Stimulated activated CD4-positive, alpha-beta T cell treated with anti-CD3 and anti-CD28 coated beads, Interleukin-15, amount 100 ng/mL, for 1 hour (primary cell): Measurements from ENCODE around the gene GSTK1.
A peak's percentile ranks its signal among the peaks of the same experiment; 100 is the strongest.
"Not testable (repeated sequence)": the region's sequence is repeated elsewhere in the genome, so short reads cannot be mapped to it uniquely, and the experiment has no call there.

Experiments
- DNase-seq, 2 donors: peaks; one replicate each; pipeline ENCODE4 v3.0.0-alpha.2; 2020; ENCODE audit warnings: low read depth in 1 of 2, low spot score in 1 of 2

Gene GSTK1

GRCh38 chr7:143263266-143264195 lies at the start of gene GSTK1:
Gene GSTK1, plus strand, starts transcription at chr7:143263441. Its CDS starts 73 bp downstream, at chr7:143263514.
- peak; percentile 67 to 69 for DNase-seq

GRCh38 chr7:143213478-143213877 lies 49.8 kb upstream of the GSTK1 start:
- DNase-seq: not testable (repeated sequence)

- no peak for DNase-seq
These were observed 48.2 kb upstream of the GSTK1 start for GRCh38 chr7:143214789-143215679.

- DNase-seq: no peak
These were observed 47.1 kb upstream of the GSTK1 start for GRCh38 chr7:143216151-143216550.

GRCh38 chr7:143216686-143217085 lies 46.6 kb upstream of the GSTK1 start:
- no peak for DNase-seq

GRCh38 chr7:143217806-143218205 lies 45.4 kb upstream of the GSTK1 start:
- DNase-seq: no peak

- DNase-seq: no peak
These were observed 42.0 kb upstream of the GSTK1 start for GRCh38 chr7:143221286-143221685.

- no peak for DNase-seq
These were observed 41.5 kb upstream of the GSTK1 start, which contains the start of gene TAS2R40 for GRCh38 chr7:143221737-143222136. Gene TAS2R40, plus strand, starts transcription at chr7:143222037. Its CDS starts 42 bp downstream, at chr7:143222079.

- DNase-seq: no peak
These were observed 40.5 kb upstream of the GSTK1 start for GRCh38 chr7:143222782-143223181.

GRCh38 chr7:143223784-143224183 lies 39.5 kb upstream of the GSTK1 start:
- DNase-seq: no peak

- DNase-seq: no peak
These were observed 38.2 kb upstream of the GSTK1 start for GRCh38 chr7:143225047-143225446.

- DNase-seq: no peak
These were observed 35.4 kb upstream of the GSTK1 start for GRCh38 chr7:143227806-143228205.

GRCh38 chr7:143229054-143229790 lies 34.0 kb upstream of the GSTK1 start:
- DNase-seq: no peak

GRCh38 chr7:143230602-143231457 lies 32.4 kb upstream of the GSTK1 start:
- DNase-seq: no peak

- DNase-seq: no peak
These were observed 29.3 kb upstream of the GSTK1 start for GRCh38 chr7:143233816-143234532.

GRCh38 chr7:143234533-143234875 lies 28.7 kb upstream of the GSTK1 start:
- DNase-seq: no peak

- DNase-seq: no peak
These were observed 27.7 kb upstream of the GSTK1 start for GRCh38 chr7:143235561-143235960.

- DNase-seq: no peak
These were observed 26.7 kb upstream of the GSTK1 start for GRCh38 chr7:143236408-143236990.

GRCh38 chr7:143237366-143237765 lies 25.9 kb upstream of the GSTK1 start:
- no peak for DNase-seq
